Neutrophil (primary cell): ENCODE measurements around the gene GPRIN2.

Source experiments
- H3K27ac ChIP-seq: fragments of 200-600 bp; sonication (generic); 2 replicates; pipeline ENCODE4 v1.5.1; 2016; ENCODE audit warnings: mild to moderate bottlenecking, moderate library complexity
- H3K27me3 ChIP-seq: fragments of 200-600 bp; sonication (generic); 2 replicates; pipeline ENCODE4 v1.6.0; 2016; ENCODE audit warnings: mild to moderate bottlenecking
- H3K36me3 ChIP-seq: fragments of 200-600 bp; sonication (generic); 2 replicates; pipeline ENCODE4 v1.5.1; 2017
- H3K4me1 ChIP-seq, 2 experiments: fragments of 200-600 bp in 1 of 2; sonication (generic) in 1 of 2; 1 replicate in 1 of 2; 2 replicates in 1 of 2; pipeline versions ENCODE4 v1.5.1 to v1.6.1; 2013 to 2016; ENCODE audit warnings: low read depth in 1 of 2, low read length in 1 of 2, mild to moderate bottlenecking in 1 of 2, moderate library complexity in 1 of 2; ENCODE audit not compliant: control insufficient read depth in 1 of 2, insufficient read depth in 1 of 2
- H3K4me3 ChIP-seq, 2 experiments: fragments of 200-600 bp in 1 of 2; sonication (generic) in 1 of 2; 1 replicate in 1 of 2; 2 replicates in 1 of 2; pipeline ENCODE4 v1.5.1; 2013 to 2016; ENCODE audit warnings: low read depth in 1 of 2, low read length in 1 of 2, mild to moderate bottlenecking in 1 of 2, moderate library complexity in 1 of 2
- H3K9me3 ChIP-seq: fragments of 200-600 bp; sonication (generic); 2 replicates; pipeline ENCODE4 v1.5.1; 2016
- TF ChIP-seq, protein P1 (sequence below): fragments of 200-600 bp; sonication (generic); IDR thresholded peaks from 2 replicates; pipeline ENCODE4 v1.5.1; 2016; ENCODE audit warnings: antibody characterized with exemption

GPRIN2 gene

GRCh38 chr10:46545861-46546590 is 10.4 kb downstream of the GPRIN2 start:
- H3K27me3 ChIP-seq = peaks cover 59% of the 10 kb centered on the region

DNA sequence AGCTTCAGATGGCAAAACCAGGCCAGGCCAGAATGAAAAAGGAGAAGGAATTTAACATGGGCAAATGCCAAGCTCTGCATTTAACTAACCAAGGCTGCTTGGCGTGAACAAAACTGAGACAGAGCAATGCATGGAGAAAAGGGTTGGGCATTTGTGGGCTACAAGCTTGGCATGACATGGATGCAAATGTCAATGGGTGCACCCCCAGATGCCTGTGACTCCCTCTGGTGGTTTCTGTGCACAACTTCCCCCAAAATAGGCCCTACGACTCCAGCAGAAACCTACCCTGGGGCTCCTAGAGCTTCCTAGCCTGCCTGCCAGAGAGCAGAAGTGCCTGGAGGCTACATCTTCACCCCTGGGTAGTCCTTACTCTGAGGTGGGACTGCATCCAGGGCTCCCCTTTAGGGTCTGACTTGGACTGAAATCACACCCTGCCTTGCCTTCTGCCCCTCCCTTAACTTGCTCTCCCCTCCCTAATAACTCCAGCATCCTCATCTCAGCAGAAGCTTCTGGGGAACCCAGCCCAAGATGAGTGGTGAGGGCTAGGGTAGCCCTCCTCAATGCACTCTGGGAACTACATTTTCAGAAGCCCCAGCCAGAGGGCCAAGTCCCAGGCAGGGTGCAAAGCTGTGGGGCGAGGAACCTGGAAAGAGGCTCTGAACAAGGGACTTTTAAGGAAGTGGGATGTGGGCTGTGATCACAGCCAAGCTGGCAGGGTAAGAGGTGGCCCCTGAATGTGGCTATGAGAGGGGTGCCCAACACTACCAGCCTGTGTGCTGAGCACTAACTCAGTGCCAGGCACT is 11.3 kb downstream of the GPRIN2 start:
- H3K4me1 ChIP-seq = no peaks in the 10 kb centered on the region
- no peaks in the 10 kb centered on the region for H3K36me3 ChIP-seq
- H3K4me3 ChIP-seq = no peak overlapping the region
- no peak overlapping the region for H3K27ac ChIP-seq
- H3K9me3 ChIP-seq = no peaks in the 10 kb centered on the region
- TF ChIP-seq, protein P1, sequence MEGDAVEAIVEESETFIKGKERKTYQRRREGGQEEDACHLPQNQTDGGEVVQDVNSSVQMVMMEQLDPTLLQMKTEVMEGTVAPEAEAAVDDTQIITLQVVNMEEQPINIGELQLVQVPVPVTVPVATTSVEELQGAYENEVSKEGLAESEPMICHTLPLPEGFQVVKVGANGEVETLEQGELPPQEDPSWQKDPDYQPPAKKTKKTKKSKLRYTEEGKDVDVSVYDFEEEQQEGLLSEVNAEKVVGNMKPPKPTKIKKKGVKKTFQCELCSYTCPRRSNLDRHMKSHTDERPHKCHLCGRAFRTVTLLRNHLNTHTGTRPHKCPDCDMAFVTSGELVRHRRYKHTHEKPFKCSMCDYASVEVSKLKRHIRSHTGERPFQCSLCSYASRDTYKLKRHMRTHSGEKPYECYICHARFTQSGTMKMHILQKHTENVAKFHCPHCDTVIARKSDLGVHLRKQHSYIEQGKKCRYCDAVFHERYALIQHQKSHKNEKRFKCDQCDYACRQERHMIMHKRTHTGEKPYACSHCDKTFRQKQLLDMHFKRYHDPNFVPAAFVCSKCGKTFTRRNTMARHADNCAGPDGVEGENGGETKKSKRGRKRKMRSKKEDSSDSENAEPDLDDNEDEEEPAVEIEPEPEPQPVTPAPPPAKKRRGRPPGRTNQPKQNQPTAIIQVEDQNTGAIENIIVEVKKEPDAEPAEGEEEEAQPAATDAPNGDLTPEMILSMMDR = no peak
- H3K27me3 ChIP-seq = peaks cover 64% of the 10 kb centered on the region

More at GRCh38 chr10:46545861-46546590, 10.4 kb downstream of the GPRIN2 start:
- Histone ChIP-seq H3K36me3 (no peaks in the 10 kb centered on the region), H3K4me3 (no peak overlapping the region), H3K27ac (no peak overlapping the region), H3K4me1 (no peaks in the 10 kb centered on the region), H3K9me3 (no peaks in the 10 kb centered on the region)
- TF ChIP-seq, protein P1 = no peak

DNA sequence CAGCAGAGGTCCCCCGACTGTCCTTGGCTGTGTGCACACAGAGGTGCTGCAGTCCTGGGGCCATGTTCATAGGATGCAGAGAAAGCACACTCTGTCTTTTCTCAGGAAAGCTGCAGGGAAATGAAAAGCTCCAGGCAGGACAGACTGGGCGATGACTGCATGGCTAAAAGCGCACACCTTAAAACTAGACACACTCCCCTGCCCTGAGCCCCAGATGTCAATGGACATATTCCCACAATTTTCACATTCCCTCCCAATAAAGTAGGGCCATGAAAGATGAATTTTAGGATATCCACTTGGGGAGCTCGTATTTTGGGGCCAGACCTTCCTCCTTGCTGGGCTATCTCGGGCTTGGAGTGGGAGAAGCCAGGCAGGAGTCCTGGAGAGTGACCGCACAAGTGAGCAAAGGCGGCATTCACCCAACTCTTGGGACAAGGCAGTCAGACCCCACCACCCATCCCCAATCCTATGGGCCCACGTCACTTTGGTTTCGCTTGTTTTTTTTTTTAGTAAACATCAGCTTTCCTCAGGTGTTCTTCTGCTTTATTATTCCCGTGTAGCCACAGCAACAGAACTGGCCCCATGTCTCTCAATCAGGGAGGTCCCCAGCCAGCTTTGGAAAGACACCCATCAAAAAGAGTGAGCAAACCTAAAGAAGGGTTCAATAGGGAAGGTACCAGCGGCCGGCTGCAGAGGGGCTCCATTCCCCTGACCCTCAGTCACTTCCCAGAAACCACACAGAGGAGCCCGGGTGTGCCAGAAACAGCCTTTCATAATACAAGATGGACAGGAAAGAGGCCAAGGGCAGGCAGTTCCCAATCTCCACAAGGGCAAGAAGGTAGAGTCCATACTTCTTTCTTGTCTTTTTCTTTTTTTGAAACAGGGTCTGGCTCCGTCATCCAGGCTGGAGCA is 12.7 kb downstream of the GPRIN2 start:
- Histone ChIP-seq H3K9me3 (no peaks in the 10 kb centered on the region), H3K4me3 (no peak overlapping the region), H3K27ac (no peak overlapping the region), H3K36me3 (no peaks in the 10 kb centered on the region), H3K4me1 (no peaks in the 10 kb centered on the region), H3K27me3 (peaks cover 79% of the 10 kb centered on the region)
- TF ChIP-seq, protein P1 = no peak

DNA sequence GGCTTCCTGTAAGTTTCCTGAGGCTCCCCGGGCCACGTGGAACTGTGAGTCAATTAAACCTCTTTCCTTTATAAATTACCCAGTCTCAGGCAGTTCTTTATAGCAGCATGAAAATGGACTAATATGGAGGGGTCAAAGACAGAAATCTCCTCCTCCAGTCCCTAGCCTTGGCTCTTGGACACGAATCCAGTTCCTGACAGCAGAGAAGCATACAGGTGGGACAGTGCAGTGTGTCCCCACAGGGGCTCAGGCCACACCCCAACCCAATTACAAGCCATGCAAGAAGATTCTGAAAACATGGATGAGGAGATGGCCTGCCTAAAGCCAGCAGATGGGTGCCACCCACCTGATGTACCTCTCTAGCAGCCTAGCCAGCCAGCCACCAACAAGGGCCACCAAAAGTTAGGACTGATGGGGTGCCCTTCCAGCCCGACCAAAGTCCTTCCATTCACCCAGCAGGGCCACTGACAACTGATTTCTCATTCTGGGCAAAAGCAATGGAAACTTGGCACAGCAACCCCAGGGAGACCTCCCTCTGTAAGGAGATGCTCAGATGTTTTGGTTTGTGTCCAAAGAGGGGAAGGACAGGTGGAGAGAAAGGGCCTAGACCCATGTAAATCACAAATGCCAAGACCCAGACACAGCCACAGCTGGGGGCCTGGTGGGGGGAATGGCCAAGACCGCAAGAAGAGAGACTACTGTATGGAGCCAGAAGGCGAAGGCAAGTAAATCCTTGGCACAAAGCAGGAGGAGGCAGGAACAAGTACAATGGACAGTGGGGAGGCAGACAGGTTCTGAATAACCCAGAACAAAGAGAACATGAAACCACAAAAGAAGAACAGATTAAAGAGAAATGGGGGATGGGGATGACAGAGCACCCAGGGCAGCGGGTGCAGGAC is 13.6 kb downstream of the GPRIN2 start:
- TF ChIP-seq, protein P1 = no peak
- Histone ChIP-seq H3K4me3 (no peak overlapping the region), H3K4me1 (no peaks in the 10 kb centered on the region), H3K36me3 (no peaks in the 10 kb centered on the region), H3K27me3 (peaks cover 82% of the 10 kb centered on the region), H3K9me3 (no peaks in the 10 kb centered on the region), H3K27ac (no peak overlapping the region)
